Uterus (tissue), 2 donors: Measurements from ENCODE around the gene P2RX5.

Source experiments
- CTCF ChIP-seq, 4 experiments: fragments of 200-600 bp in 2 of 4; fragments of 450-650 bp in 2 of 4; sonication (generic) in 2 of 4; IDR thresholded peaks; one replicate each; pipeline ENCODE4 v1.5.1; 2016 to 2019; ENCODE audit warnings: antibody characterized with exemption in 4 of 4, mild to moderate bottlenecking in 2 of 4, moderate library complexity in 1 of 4
- POLR2A ChIP-seq, 2 donors: fragments of 450-650 bp; IDR thresholded peaks; one replicate each; pipeline ENCODE4 v1.6.1; 2016; ENCODE audit warnings: antibody characterized with exemption in 2 of 2, mild to moderate bottlenecking in 1 of 2, moderate library complexity in 1 of 2

- no peak for TF ChIP-seq CTCF (IDR thresholded peaks at IDR 0.05)
- TF ChIP-seq POLR2A (IDR thresholded peaks at IDR 0.05), result no peak
Measured at GRCh38 chr17:3657588-3657869, 38.4 kb downstream of the P2RX5 start.
